PC-3 (cell line): ENCODE results near the gene LYPD1.

Source experiments
- EZH2 ChIP-seq: fragments of 300-600 bp; sonication (generic); IDR thresholded peaks from one replicate; pipeline ENCODE4 v1.6.1; 2017; ENCODE audit warnings: antibody characterized with exemption, mild to moderate bottlenecking, low read length; ENCODE audit not compliant: unreplicated experiment
- EZH2phosphoT487 ChIP-seq: fragments of 300-600 bp; sonication (generic); IDR thresholded peaks from 2 replicates; pipeline ENCODE4 v1.6.1; 2018; ENCODE audit warnings: mild to moderate bottlenecking, antibody characterized with exemption, low read length, borderline replicate concordance
- TF ChIP-seq, protein P1 (sequence below): fragments of 300-600 bp; sonication (generic); conservative IDR thresholded peaks from 2 replicates; pipeline ENCODE4 v1.5.1; 2017; ENCODE audit warnings: antibody characterized with exemption, low read depth, mild to moderate bottlenecking, low read length

DNA sequence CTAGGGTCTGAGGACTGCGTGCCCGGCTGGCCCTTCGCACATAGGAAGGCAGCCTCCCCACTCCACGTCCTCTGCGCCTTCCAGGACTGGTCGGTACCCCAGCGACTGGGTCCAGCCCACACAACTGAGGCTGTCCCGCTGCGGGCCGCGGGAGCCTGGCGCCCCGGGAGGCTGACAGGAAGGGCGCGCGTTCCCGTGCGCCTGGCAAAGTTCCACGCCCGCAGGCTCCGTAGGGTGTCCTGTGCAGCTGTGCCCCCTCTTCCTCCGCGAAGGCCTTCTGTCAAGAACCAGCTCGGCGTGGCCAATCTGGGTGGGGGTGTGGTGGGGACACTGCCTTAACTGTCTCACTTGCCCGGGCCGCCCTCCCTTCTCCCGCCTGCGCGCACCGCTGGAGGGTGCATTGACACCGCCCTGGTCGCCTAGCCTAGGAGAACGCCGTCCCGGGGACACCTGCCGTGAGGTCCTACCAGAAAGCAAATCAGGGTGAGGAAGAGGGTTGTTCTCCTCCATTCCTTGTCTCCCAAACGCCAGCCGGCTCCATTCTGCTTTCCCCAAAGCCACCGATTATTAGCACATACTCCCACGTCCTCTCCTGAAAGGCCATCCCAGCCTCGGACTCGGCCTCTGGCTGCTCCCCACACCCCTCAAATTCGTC, 618 bp upstream of the LYPD1 start:
- TF ChIP-seq, protein P1, sequence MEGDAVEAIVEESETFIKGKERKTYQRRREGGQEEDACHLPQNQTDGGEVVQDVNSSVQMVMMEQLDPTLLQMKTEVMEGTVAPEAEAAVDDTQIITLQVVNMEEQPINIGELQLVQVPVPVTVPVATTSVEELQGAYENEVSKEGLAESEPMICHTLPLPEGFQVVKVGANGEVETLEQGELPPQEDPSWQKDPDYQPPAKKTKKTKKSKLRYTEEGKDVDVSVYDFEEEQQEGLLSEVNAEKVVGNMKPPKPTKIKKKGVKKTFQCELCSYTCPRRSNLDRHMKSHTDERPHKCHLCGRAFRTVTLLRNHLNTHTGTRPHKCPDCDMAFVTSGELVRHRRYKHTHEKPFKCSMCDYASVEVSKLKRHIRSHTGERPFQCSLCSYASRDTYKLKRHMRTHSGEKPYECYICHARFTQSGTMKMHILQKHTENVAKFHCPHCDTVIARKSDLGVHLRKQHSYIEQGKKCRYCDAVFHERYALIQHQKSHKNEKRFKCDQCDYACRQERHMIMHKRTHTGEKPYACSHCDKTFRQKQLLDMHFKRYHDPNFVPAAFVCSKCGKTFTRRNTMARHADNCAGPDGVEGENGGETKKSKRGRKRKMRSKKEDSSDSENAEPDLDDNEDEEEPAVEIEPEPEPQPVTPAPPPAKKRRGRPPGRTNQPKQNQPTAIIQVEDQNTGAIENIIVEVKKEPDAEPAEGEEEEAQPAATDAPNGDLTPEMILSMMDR: peak; percentile 26; the same call in 1 of the 2 replicates
- no peak for TF ChIP-seq EZH2
- TF ChIP-seq EZH2phosphoT487: no peak
